ENCODE measurements around the gene SORBS1. TPM values are rescaled to one million over a fixed set of nuclear protein-coding genes. Genes with fewer than 3 reads are reported as not detected.

The SORBS1 gene
- total RNA-seq, 1 experiment from 2014 or later = 36.6 TPM

DNA sequence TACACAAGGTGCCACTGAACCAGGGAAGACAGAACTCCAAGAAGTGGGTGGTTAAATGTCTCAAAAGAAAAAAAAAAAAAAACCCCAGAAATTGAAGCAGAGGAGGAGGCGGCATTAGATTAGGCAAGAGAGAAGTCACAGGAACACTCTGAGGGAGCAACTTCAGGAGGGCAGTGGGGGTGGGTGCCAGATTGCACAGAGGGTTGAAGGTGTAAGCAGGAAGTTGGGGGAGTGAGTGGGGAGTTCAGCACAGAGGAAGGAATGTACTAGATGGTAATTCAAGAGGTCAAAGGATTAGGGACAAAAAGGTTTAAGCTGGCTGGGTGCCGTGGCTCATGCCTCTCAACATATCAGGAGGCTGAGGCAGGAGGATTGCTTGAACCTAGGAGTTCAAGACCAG, 160.4 kb downstream of the SORBS1 start:
- in situ Hi-C loops (cut with HindIII; ENCODE audit: low pct_unique_long_range_greater_than_20kb, low sequenced_read_pairs) = no loop called here
- DNase-seq (ENCODE audit: low read depth, low spot score) = no peak

DNA sequence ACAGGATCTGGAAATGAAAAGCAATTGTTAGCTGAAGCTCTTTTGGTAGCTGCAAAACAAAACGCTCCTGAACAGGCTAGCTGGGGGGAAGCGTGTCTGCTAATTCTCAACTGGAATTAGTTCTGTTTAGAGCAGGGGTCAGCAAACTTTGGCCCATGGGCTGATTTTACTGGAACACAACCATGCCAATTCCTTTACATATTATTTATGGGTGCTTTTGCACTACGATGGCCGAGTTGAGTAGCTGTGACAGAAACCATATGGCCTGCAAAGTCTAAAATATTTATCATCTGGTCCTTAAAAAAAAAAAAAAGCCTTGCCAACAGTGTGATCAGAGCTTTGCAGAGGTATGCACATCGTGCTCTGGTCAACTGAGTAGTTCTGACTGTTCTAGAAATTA, 162.0 kb downstream of the SORBS1 start:
- in situ Hi-C loops (cut with HindIII; ENCODE audit: low pct_unique_long_range_greater_than_20kb, low sequenced_read_pairs) = no loop called here
- no peak for DNase-seq (ENCODE audit: low read depth, low spot score)

DNA sequence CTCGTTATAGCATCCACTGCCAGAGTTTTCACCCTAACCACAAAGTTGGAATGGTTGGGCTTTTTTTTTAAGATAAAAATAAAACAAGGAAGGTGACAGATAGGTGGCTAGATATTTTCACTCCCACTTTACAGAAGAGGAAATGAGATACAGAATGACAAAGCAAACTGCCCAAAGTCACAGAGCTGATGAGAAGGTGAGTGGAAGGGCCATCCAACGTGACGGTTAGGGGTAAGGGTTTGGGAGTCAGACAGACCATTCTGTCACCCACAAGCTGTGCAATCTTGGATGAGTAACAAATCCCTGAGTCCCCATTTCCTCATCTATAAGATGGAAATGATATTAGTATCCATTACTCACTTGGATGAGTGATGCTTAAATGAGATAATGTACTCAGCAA, 163.4 kb downstream of the SORBS1 start:
- DNase-seq (ENCODE audit: low read depth, low spot score) = no peak
- in situ Hi-C loops (cut with HindIII; ENCODE audit: low pct_unique_long_range_greater_than_20kb, low sequenced_read_pairs) = no loop called here

GRCh38 chr10:95395947-95396449, 165.2 kb downstream of the SORBS1 start:
- in situ Hi-C loops (cut with HindIII; ENCODE audit: low pct_unique_long_range_greater_than_20kb, low sequenced_read_pairs) = no loop called here
- no peak for DNase-seq (ENCODE audit: low read depth, low spot score)

DNA sequence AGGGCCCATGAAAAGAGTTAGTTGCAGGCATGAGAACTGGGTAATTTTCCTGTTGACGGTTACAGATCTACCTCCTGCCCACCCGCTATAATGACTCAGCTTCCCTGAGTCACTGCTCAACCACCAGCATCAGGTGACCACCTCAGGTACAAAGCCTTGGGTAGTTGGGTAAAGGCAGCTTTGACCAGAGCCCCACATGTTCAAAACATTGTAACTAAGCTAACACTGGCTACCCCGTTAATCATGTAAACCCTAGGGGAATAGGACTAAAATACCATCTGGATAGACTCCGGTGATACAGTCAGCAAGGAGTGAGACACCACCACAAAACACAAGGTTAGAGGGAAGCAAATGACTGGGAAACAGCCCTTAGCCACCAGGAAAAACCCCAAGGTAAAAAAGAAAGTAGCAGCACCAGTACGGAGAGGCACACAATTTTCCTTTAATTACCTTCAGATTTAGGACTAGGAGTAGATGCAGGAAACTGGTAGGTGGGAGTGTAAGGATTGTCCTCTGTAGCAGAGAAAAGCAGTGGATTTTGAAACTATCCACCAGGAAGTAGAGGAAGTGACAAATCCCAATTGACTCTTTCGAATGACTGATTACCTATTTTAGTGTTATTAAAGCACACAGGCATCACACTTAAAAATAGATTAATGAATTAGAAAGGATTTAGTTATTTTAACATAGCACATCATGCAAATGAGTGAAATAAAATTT, 166.8 kb downstream of the SORBS1 start:
- no peak for DNase-seq (ENCODE audit: low read depth, low spot score)
- in situ Hi-C loops (cut with HindIII; ENCODE audit: low pct_unique_long_range_greater_than_20kb, low sequenced_read_pairs) = no loop called here

- in situ Hi-C loops (cut with HindIII; ENCODE audit: low pct_unique_long_range_greater_than_20kb, low sequenced_read_pairs) = no loop called here
Measured at GRCh38 chr10:95392681-95393164, 168.4 kb downstream of the SORBS1 start.

DNA sequence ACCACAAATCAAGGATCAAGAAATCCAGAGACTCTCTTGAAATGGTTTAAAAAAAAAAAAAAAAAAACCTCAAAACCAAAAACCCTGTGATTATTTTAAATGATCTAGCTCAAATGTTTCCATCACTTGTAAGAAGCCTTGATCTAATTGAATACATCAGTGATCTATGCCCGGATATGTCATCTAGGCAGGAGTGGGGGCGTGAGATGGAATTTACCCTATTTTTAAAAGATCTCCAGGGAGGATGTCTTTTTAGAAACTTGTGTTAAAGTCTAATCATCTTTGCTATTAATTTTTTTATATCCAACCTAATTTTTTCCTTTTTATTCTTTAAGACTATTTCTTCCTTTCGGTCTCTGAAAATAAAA, 169.0 kb downstream of the SORBS1 start:
- no peak for DNase-seq (ENCODE audit: low read depth, low spot score)
- in situ Hi-C loops (cut with HindIII; ENCODE audit: low pct_unique_long_range_greater_than_20kb, low sequenced_read_pairs) = no loop called here

More at GRCh38 chr10:95392681-95393164, 168.4 kb downstream of the SORBS1 start:
- no peak for DNase-seq (ENCODE audit: low read depth, low spot score)

GRCh38 chr10:95391581-95392216, 169.5 kb downstream of the SORBS1 start:
- in situ Hi-C loops (cut with HindIII; ENCODE audit: low pct_unique_long_range_greater_than_20kb, low sequenced_read_pairs) = no loop called here

DNA sequence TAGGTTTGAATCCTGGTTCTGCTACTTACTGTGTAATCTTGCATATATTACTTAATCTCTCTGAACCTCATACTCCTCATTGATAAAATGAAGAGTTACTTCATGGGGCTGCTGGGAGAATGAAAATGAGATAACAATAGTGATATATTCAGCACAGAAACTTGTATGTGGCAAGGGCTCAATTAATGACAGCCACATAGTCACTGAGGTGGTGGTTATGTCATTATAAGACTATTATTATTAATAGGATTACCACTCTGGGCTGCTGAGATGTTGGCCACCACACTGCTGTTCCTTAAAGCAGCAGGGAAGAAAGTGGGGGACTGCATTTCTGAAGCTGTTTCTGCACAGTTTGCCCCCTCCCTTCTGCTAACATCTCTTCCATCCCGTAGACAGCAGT, 170.0 kb downstream of the SORBS1 start:
- in situ Hi-C loops (cut with HindIII; ENCODE audit: low pct_unique_long_range_greater_than_20kb, low sequenced_read_pairs) = no loop called here

More at GRCh38 chr10:95391581-95392216, 169.5 kb downstream of the SORBS1 start:
- no peak for DNase-seq (ENCODE audit: low read depth, low spot score)

DNA sequence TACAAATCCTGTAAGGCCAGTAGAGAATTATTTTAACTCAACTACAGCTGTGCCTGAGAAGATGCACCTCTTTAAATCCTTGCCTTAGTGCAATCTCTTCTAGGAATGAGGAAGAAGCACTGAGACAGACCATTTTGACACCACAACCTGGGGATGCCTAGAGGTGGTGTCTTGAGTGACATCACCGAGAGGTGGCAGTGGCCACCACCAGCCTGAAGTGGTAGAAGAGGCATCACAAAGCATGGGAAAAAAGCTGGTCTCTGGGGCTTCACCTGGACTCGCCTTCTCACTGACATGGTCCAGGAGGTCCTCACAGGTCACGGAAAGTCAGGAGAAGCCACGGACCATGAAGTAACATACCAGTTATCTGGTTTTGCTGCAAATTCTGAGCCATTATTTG, 171.2 kb downstream of the SORBS1 start:
- peak; percentile 30 for DNase-seq (ENCODE audit: low read depth, low spot score)

More for the DNA sequence above, 170.0 kb downstream of the SORBS1 start:
- DNase-seq (ENCODE audit: low read depth, low spot score) = no peak

DNA sequence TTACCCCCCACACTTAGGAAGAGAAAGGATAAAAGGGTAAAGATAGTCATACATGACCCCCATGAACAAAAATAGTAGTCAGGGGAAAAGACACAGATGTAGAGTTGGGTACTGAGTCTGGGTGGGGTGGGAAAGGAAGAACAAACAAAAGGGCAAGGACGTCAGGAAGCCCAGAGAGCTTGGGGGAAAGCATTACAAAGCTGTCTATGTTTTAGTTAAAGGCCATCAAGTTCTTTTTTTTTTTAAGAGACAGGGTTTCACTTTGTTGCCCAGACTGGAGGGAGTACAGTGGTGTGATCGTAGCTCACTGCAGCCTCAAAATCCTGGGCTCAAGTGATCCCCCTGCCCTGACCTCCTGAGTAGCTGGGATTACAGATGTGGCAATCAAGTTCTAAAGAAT, 172.0 kb downstream of the SORBS1 start:
- in situ Hi-C loops (cut with HindIII; ENCODE audit: low pct_unique_long_range_greater_than_20kb, low sequenced_read_pairs) = no loop called here

More for the DNA sequence above, 171.2 kb downstream of the SORBS1 start:
- in situ Hi-C loops (cut with HindIII; ENCODE audit: low pct_unique_long_range_greater_than_20kb, low sequenced_read_pairs) = no loop called here

DNA sequence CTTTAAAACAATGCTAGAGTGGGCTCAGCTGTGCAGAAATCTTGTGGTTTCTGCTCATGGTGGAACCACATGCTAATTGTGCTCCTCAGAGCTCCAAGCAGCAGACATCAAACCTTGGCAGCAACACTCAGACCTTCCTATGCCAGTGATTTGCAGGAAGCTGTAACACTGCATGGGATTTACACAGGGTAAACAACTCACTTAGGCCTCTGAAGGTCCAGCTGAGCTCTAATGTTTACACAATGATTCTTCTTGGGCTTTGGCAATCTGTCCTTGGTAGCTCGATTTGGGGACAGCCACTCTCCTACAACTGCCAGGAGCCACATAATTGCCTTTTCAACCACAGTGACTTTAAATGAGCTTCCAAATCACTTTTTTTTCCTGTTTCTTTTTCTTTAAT, 172.6 kb downstream of the SORBS1 start:
- in situ Hi-C loops (cut with HindIII; ENCODE audit: low pct_unique_long_range_greater_than_20kb, low sequenced_read_pairs) = no loop called here
- DNase-seq (ENCODE audit: low read depth, low spot score) = peak; percentile 27

More for the DNA sequence above, 172.0 kb downstream of the SORBS1 start:
- peak; percentile 93 for DNase-seq (ENCODE audit: low read depth, low spot score)

- no peak for DNase-seq (ENCODE audit: low read depth, low spot score)
- in situ Hi-C loops (cut with HindIII; ENCODE audit: low pct_unique_long_range_greater_than_20kb, low sequenced_read_pairs) = no loop called here
Measured at GRCh38 chr10:95388109-95388471, 173.1 kb downstream of the SORBS1 start.

GRCh38 chr10:95384011-95384704, 177.0 kb downstream of the SORBS1 start:
- in situ Hi-C loops (cut with HindIII; ENCODE audit: low pct_unique_long_range_greater_than_20kb, low sequenced_read_pairs) = no loop called here

GRCh38 chr10:95382596-95382995, 178.6 kb downstream of the SORBS1 start:
- DNase-seq (ENCODE audit: low read depth, low spot score) = no peak
- in situ Hi-C loops (cut with HindIII; ENCODE audit: low pct_unique_long_range_greater_than_20kb, low sequenced_read_pairs) = no loop called here

More at GRCh38 chr10:95384011-95384704, 177.0 kb downstream of the SORBS1 start:
- DNase-seq (ENCODE audit: low read depth, low spot score) = no peak

DNA sequence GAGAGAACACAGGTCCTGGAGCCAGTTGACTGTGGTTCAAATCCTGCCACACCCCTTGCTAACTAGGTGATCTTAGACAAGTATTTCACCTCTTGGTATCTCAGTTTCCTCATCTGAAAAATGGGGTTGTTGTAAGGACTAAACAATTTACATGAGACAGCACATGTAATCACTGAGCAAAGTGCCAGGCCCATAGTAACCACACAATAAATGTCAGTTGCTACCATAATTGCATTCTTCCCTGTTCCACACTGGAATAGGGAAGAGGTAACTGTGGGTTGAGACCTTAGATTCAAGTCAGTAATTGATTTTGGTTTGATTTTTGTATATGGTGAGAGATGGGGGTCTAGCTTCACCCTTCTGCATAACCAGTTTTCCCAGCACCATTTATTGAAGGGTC, 179.0 kb downstream of the SORBS1 start:
- DNase-seq (ENCODE audit: low read depth, low spot score) = no peak
- in situ Hi-C loops (cut with HindIII; ENCODE audit: low pct_unique_long_range_greater_than_20kb, low sequenced_read_pairs) = no loop called here

GRCh38 chr10:95377950-95378349, 183.2 kb downstream of the SORBS1 start:
- DNase-seq (ENCODE audit: low read depth, low spot score) = no peak
- in situ Hi-C loops (cut with HindIII; ENCODE audit: low pct_unique_long_range_greater_than_20kb, low sequenced_read_pairs) = no loop called here

GRCh38 chr10:95375418-95375817, 185.8 kb downstream of the SORBS1 start:
- DNase-seq (ENCODE audit: low read depth, low spot score) = no peak
- in situ Hi-C loops (cut with HindIII; ENCODE audit: low pct_unique_long_range_greater_than_20kb, low sequenced_read_pairs) = no loop called here
